GM10266 (cell line): ENCODE measurements around the gene FAF1.

ENCODE experiments used
- DNase-seq: peaks from one replicate; pipeline ENCODE4 v3.0.0; 2012; ENCODE audit errors: extremely low spot score
- TF ChIP-seq, protein P1 (sequence below): IDR thresholded peaks from 2 replicates; pipeline ENCODE4 v1.5.1; 2012; ENCODE audit warnings: mild to moderate bottlenecking, low read depth; ENCODE audit not compliant: control insufficient read depth, insufficient read depth; ENCODE audit errors: missing control alignments

FAF1 gene

DNA sequence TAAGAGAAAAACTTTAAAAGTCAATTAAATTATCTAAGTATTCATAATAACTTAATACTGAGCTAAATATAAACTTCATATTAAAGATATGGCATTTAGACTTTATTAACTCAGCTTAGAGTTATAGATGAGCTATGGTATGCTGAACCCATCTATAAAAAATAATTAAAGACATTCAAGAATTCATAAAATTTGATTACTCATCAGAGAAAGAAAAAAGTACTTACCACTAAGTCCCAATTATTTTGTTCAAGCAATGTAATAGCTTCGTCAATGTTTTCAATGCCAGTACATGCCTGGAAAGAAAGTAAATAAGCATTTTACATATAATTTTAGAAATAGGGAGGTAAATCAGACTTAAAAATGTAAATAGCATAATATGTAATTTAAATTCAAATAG, 102.4 kb downstream of the FAF1 start:
- no peak for DNase-seq
- TF ChIP-seq, protein P1, sequence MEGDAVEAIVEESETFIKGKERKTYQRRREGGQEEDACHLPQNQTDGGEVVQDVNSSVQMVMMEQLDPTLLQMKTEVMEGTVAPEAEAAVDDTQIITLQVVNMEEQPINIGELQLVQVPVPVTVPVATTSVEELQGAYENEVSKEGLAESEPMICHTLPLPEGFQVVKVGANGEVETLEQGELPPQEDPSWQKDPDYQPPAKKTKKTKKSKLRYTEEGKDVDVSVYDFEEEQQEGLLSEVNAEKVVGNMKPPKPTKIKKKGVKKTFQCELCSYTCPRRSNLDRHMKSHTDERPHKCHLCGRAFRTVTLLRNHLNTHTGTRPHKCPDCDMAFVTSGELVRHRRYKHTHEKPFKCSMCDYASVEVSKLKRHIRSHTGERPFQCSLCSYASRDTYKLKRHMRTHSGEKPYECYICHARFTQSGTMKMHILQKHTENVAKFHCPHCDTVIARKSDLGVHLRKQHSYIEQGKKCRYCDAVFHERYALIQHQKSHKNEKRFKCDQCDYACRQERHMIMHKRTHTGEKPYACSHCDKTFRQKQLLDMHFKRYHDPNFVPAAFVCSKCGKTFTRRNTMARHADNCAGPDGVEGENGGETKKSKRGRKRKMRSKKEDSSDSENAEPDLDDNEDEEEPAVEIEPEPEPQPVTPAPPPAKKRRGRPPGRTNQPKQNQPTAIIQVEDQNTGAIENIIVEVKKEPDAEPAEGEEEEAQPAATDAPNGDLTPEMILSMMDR, result no peak

DNA sequence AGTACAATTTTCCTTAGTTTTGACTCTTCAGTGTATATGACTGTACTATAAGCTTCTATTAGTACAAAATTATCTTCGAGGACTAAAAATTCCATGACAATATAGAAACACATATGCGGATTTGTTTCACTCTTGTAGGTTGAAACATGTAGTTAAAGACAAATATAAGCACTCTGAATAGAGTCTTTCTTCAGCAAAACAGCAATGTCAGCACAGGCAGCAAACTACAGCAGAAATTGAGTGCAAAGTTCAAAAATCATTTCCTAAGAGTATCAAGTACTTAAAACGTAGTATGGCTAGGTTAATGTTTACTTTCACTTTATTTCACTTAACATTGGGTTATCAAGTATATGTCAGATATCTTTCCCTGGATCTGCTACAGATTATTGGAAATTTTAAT, 106.7 kb downstream of the FAF1 start:
- no peak for DNase-seq
- TF ChIP-seq, protein P1, result no peak

DNA sequence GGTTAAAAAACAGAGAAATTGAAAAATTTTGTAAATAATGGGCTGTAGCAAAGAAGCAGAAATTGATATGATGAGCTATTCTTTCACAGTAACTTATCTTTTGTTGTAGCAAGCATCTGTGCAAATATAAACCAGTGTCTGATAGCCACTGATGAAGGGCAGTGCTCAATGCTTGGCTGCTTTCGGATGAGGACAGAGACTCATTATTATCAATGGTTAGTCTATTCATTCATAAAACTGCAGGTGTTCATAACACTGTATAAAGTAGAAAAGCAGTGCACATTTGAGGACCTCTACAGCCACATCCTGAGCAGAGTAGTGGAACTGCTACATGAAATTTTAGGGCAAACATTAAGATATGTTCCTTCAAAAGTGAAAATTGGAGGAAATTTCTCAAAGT, 107.2 kb downstream of the FAF1 start:
- DNase-seq, result no peak

DNA sequence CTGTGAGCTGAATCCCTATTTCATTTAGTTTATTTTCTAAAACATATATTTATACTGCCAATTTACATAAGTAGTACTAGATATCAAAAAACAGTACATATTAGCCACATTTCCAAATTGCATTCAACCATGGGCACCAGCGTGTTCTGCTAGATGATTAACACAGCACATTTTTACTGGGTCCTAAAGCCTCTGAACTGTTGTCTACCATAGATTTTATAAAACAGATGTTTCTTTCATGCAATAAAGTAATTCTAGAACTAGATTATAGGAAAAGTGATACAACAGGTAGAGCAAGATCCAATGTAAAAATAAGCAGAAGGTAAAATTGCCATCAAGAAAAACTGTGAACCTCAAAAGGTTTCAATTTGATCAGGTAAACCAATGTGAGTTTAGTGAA, 108.6 kb downstream of the FAF1 start:
- TF ChIP-seq, protein P1, result no peak
- DNase-seq, result no peak

More for the DNA sequence above, 107.2 kb downstream of the FAF1 start:
- TF ChIP-seq, protein P1, result no peak

DNA sequence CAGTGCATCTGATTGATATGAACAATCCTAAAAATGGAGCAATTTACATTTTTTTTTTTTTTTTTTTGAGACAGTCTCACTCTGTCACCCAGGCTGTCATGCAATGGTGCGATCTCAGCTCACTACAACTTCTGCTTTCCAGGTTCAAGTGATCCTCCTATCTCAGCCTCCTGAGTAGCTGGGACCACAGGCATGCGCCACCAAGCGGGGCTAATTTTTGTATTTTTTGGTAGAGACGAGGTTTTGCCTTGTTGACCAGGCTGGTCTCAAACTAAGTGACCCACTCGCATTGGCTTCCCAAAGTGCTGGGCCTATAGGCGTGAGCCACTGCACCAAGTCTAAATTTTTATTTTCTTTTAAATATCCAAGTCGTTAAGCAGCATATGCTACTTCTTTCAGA, 109.0 kb downstream of the FAF1 start:
- TF ChIP-seq, protein P1, result no peak
- DNase-seq, result no peak

DNA sequence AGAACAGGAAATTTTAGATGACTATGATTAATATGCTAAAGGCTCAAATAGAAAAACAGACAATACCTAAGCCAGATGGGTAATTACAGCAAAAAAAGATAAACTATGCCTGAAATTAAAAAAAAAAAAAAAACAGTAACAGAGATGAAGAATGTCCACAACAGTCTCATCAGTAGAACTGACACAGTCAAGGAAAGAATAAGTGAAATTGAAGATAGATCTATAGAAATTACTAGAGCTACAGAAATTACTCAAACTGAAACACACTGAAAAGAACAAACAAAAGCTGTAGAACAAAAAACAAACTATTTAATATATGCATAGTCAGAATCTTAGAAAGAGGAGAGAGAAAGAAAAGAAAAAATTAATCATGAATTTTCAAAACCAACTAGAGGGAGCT, 112.8 kb downstream of the FAF1 start:
- DNase-seq, result no peak
- TF ChIP-seq, protein P1, result no peak

DNA sequence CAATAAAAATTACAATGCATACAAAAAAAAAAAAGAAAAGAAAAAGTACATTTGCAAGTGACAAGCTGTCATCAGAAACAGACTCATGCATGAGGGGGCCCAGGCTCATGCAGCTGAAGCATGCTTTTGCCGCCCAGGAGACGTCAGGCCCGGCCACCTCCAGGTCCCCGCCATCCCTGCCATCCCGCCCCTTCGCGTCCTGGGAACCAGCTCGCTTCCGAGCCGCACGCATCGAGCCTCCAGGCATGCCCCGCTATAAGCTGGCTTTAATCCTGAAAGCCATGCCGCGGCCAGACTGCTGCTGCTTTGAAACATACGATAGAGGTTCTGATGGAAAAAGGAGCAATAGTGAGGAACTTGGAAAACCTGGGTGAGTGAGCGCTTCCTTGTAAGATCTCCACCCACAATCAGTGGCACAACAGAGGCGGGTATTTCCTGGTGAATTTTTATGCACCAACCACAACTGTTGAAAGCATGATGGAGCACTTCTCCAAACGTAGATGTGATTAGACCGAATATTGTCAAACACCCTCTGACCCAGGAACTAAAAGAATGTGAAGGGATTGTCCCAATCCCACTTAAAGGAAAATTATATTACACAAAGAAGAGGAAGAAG, 113.7 kb downstream of the FAF1 start:
- TF ChIP-seq, protein P1, result no peak
- no peak for DNase-seq
